MCF 10A (cell line): Measurements from ENCODE around the gene SLC13A2. TPM values are rescaled to one million over a fixed set of nuclear protein-coding genes. Genes with fewer than 3 reads are reported as not detected.

Source experiments
- BruUV-seq: library from RNA; stranded (reverse); fragments of 400-500 nt; replicated peaks from 2 replicates; lab custom pipeline; 2021; lab: Mats Ljungman, UMichigan
- CTCF ChIA-PET: fragments of 300-600 bp; sonication (Branson Sonifier 250); formaldehyde crosslinking; extraction: SDS; loops from one replicate; lab custom pipeline; 2021; ENCODE audit warnings: antibody characterized with exemption, inconsistent platforms; lab: Yijun Ruan, JAX
- POLR2A ChIA-PET: fragments of 300-600, 350-650 bp; sonication (Branson Sonifier 250); formaldehyde crosslinking; extraction: SDS; loops from one replicate; lab custom pipeline; 2020; ENCODE audit warnings: antibody characterized with exemption, inconsistent platforms; lab: Yijun Ruan, JAX
- DNase-seq: peaks from one replicate; pipeline ENCODE4 v3.0.0-alpha.2; 2018; ENCODE audit not compliant: unreplicated experiment
- H3K27ac Mint-ChIP-seq: one replicate; pipeline ENCODE4 v1.8.0; 2022; ENCODE audit warnings: mild to moderate bottlenecking, low read depth, mixed read lengths; ENCODE audit not compliant: unreplicated experiment
- H3K27me3 Mint-ChIP-seq: one replicate; pipeline ENCODE4 v1.8.0; 2022; ENCODE audit warnings: mixed read lengths; ENCODE audit not compliant: insufficient read depth, unreplicated experiment
- H3K36me3 Mint-ChIP-seq: one replicate; pipeline ENCODE4 v1.8.0; 2022; ENCODE audit warnings: mild to moderate bottlenecking, moderate library complexity, mixed read lengths; ENCODE audit not compliant: insufficient read depth, unreplicated experiment
- H3K4me1 Mint-ChIP-seq: one replicate; pipeline ENCODE4 v1.8.0; 2022; ENCODE audit warnings: mixed read lengths; ENCODE audit not compliant: insufficient read depth, unreplicated experiment
- H3K4me3 Mint-ChIP-seq: one replicate; pipeline ENCODE4 v1.8.0; 2022; ENCODE audit warnings: mild to moderate bottlenecking, moderate library complexity, mixed read lengths; ENCODE audit not compliant: unreplicated experiment
- H3K9me3 Mint-ChIP-seq: one replicate; pipeline ENCODE4 v1.8.0; 2022; ENCODE audit warnings: mixed read lengths; ENCODE audit not compliant: unreplicated experiment
- CTCF ChIP-seq: fragments of 200-600 bp; IDR thresholded peaks from one replicate; pipeline ENCODE4 v1.8.0; 2022; ENCODE audit warnings: antibody characterized with exemption, mild to moderate bottlenecking; ENCODE audit not compliant: unreplicated experiment
- intact Hi-C: fragments of 100-400 bp; cut with micrococcal nuclease; formaldehyde crosslinking; loops from 2 replicates; pipeline ENCODE4 v1.14.1; 2022
- total RNA-seq: library from RNA; stranded (reverse); gene quantifications from 2 replicates; pipeline ENCODE4 v1.2.3, GENCODE V29; 2022

Gene SLC13A2
- total RNA-seq, 1 experiment from 2014 or later, result not detected

GRCh38 chr17:28530926-28531325 is 57.5 kb downstream of the SLC13A2 start:
- intact Hi-C loops, result no loop called here
- Mint-ChIP-seq H3K4me1 (peaks cover 33% of the 10 kb centered on the region), H3K27ac (no peak overlapping the region), H3K27me3 (no peaks in the 10 kb centered on the region), H3K4me3 (no peak overlapping the region), H3K36me3 (no peaks in the 10 kb centered on the region), H3K9me3 (no peaks in the 10 kb centered on the region)
- no peak for TF ChIP-seq CTCF
- POLR2A ChIA-PET, result no interaction called here
- BruUV-seq, result no TSS peak
- CTCF ChIA-PET, result no interaction called here
- DNase-seq, result no peak

GRCh38 chr17:28532050-28532960 is 58.9 kb downstream of the SLC13A2 start:
- CTCF ChIA-PET, result interaction anchor here (0.6 to 5.7 kb wide), 3 partner anchors 9 to 85 kb away, joined by 3 to 49 read pairs (median 5); no protein-coding TSS in a partner anchor
- no peak overlapping the region for H3K27ac Mint-ChIP-seq
- no peak for DNase-seq

GRCh38 chr17:28533091-28533807 is 59.8 kb downstream of the SLC13A2 start:
- peak; percentile 38 for DNase-seq
- Mint-ChIP-seq H3K4me1 (peaks cover 19% of the 10 kb centered on the region), H3K27me3 (peaks cover 12% of the 10 kb centered on the region), H3K4me3 (no peak overlapping the region), H3K27ac (no peak overlapping the region), H3K36me3 (no peaks in the 10 kb centered on the region), H3K9me3 (no peaks in the 10 kb centered on the region)
- no TSS peak for BruUV-seq
- POLR2A ChIA-PET, result interaction anchor here (0.8 to 1.1 kb wide), 2 partner anchors 27 to 29 kb away, joined by 4 to 7 read pairs; partner anchors contain the start of gene FOXN1
- TF ChIP-seq CTCF, result no peak
- CTCF ChIA-PET, result interaction anchor here (0.6 to 5.7 kb wide), 2 partner anchors 38 to 86 kb away, joined by 3 to 49 read pairs; no protein-coding TSS in a partner anchor
- intact Hi-C loops, result no loop called here

More at GRCh38 chr17:28532050-28532960, 58.9 kb downstream of the SLC13A2 start:
- intact Hi-C loops, result no loop called here
- Mint-ChIP-seq H3K9me3 (no peaks in the 10 kb centered on the region), H3K4me3 (no peak overlapping the region), H3K36me3 (no peaks in the 10 kb centered on the region), H3K27me3 (peaks cover 3% of the 10 kb centered on the region), H3K4me1 (peaks cover 28% of the 10 kb centered on the region)
- no peak for TF ChIP-seq CTCF
- POLR2A ChIA-PET, result interaction anchor here (0.8 to 1.1 kb wide), 3 partner anchors 26 to 30 kb away, joined by 3 to 7 read pairs (median 4); partner anchors contain the start of gene FOXN1
- no TSS peak for BruUV-seq
